H1 (cell line): Measurements from ENCODE around the gene SIK2. TPM values are rescaled to one million over a fixed set of nuclear protein-coding genes. Genes with fewer than 3 reads are reported as not detected.

Experiments used
- CTCF ChIA-PET: fragments of 300-600 bp; sonication (Branson Sonifier 250); formaldehyde crosslinking; loops from one replicate; lab custom pipeline; 2021; ENCODE audit not compliant: partially characterized antibody; lab: Charles Lee
- POLR2A ChIA-PET: fragments of 300-600 bp; sonication (Branson Sonifier 250); formaldehyde crosslinking; loops from one replicate; lab custom pipeline; 2021; ENCODE audit warnings: inconsistent platforms; ENCODE audit not compliant: partially characterized antibody; lab: Charles Lee
- DNase-seq, 2 experiments: peaks; one replicate each; pipeline versions ENCODE4 v3.0.0 to v3.0.0-alpha.2; 2010 to 2022; ENCODE audit warnings: low spot score in 2 of 2, low read depth in 1 of 2, mixed read lengths in 1 of 2
- FAIRE-seq: peaks from 2 replicates; lab custom pipeline; 2011; peaks lifted over from hg19 to GRCh38; lab: Jason Lieb, UNC
- H2AFZ ChIP-seq: 2 replicates; pipeline ENCODE4 v1.8.1; 2012; ENCODE audit warnings: low read length, inconsistent platforms
- H2AK5ac ChIP-seq: 2 replicates; pipeline ENCODE4 v1.6.1; 2013; ENCODE audit warnings: low read depth, low read length
- H2BK120ac ChIP-seq: replicated peaks from 2 replicates; pipeline ENCODE3; 2013; ENCODE audit warnings: low read depth, low read length, inconsistent platforms
- H2BK12ac ChIP-seq: 2 replicates; pipeline ENCODE4 v1.6.1; 2013; ENCODE audit warnings: low read depth, low read length
- H2BK15ac ChIP-seq: 2 replicates; pipeline ENCODE4 v1.6.1; 2013; ENCODE audit warnings: low read length
- H2BK20ac ChIP-seq: 2 replicates; pipeline ENCODE4 v1.6.1; 2013; ENCODE audit warnings: low read length
- H2BK5ac ChIP-seq: 2 replicates; pipeline ENCODE4 v1.6.1; 2013; ENCODE audit warnings: low read depth, low read length
- H3K14ac ChIP-seq: 2 replicates; pipeline ENCODE4 v1.6.1; 2013; ENCODE audit warnings: inconsistent platforms; ENCODE audit not compliant: insufficient read length
- H3K18ac ChIP-seq: 2 replicates; pipeline ENCODE4 v1.6.1; 2013; ENCODE audit warnings: low read length; ENCODE audit errors: extremely low read depth
- H3K23ac ChIP-seq: 2 replicates; pipeline ENCODE4 v1.6.1; 2013; ENCODE audit warnings: inconsistent platforms; ENCODE audit not compliant: insufficient read length
- H3K23me2 ChIP-seq: 2 replicates; pipeline ENCODE4 v1.6.1; 2013; ENCODE audit warnings: low read depth, low read length
- H3K27ac ChIP-seq: 2 replicates; pipeline ENCODE4 v1.6.1; 2011; ENCODE audit warnings: low read depth, low read length, inconsistent platforms
- H3K27me3 ChIP-seq, 4 experiments: replicated peaks in 1 of 4; 1 replicate in 1 of 4; 2 replicates in 3 of 4; pipeline versions ENCODE4 v1.6.1 to v1.8.1; 2011 to 2013; ENCODE audit warnings: low read length in 3 of 4, mild to moderate bottlenecking in 3 of 4, inconsistent platforms in 2 of 4, mixed read lengths in 2 of 4, moderate library complexity in 1 of 4; ENCODE audit not compliant: control insufficient read depth in 3 of 4, insufficient read depth in 3 of 4; ENCODE audit errors: extremely low read depth in 1 of 4
- H3K36me3 ChIP-seq, 4 experiments: 2 replicates each; pipeline versions ENCODE4 v1.6.1 to v1.8.1; 2011 to 2013; ENCODE audit warnings: mild to moderate bottlenecking in 4 of 4, low read length in 3 of 4, moderate library complexity in 2 of 4, control low read depth in 1 of 4, inconsistent platforms in 1 of 4; ENCODE audit not compliant: insufficient read depth in 4 of 4, control insufficient read depth in 2 of 4
- H3K4ac ChIP-seq: replicated peaks from 2 replicates; pipeline ENCODE3; 2013; ENCODE audit warnings: low read length, low read depth, mixed read lengths, inconsistent platforms; ENCODE audit not compliant: insufficient read length
- H3K4me1 ChIP-seq, 4 experiments: replicated peaks in 1 of 4; 1 replicate in 1 of 4; 2 replicates in 3 of 4; pipeline versions ENCODE4 v1.6.1 to v1.8.1; 2011 to 2013; ENCODE audit warnings: low read length in 3 of 4, inconsistent platforms in 2 of 4, mixed read lengths in 1 of 4; ENCODE audit not compliant: insufficient read depth in 4 of 4, control insufficient read depth in 3 of 4
- H3K4me2 ChIP-seq, 2 experiments: 2 replicates each; pipeline versions ENCODE4 v1.6.1 to v1.8.1; 2011 to 2013; ENCODE audit warnings: low read depth in 2 of 2, low read length in 2 of 2, control low read depth in 1 of 2, inconsistent platforms in 1 of 2, mild to moderate bottlenecking in 1 of 2; ENCODE audit not compliant: insufficient read depth in 1 of 2
- H3K4me3 ChIP-seq, 4 experiments: fragments of 200-600, 300-600 bp in 1 of 4; sonication (generic), shearing (Covaris generic), sonication (Bioruptor Twin) in 1 of 4; 2 replicates each; pipeline versions ENCODE4 v1.5.1 to v1.8.1; 2011 to 2016; ENCODE audit warnings: low read length in 4 of 4, low read depth in 3 of 4, control low read depth in 2 of 4, inconsistent platforms in 2 of 4, mild to moderate bottlenecking in 2 of 4, mixed read lengths in 1 of 4, moderate library complexity in 1 of 4; ENCODE audit not compliant: insufficient read depth in 2 of 4; ENCODE audit errors: extremely low read depth in 1 of 4
- H3K56ac ChIP-seq: replicated peaks from 2 replicates; pipeline ENCODE3; 2013; ENCODE audit warnings: low read depth, mild to moderate bottlenecking, mixed read lengths, low read length, inconsistent platforms; ENCODE audit not compliant: insufficient read length
- H3K79me1 ChIP-seq: 2 replicates; pipeline ENCODE4 v1.6.1; 2013; ENCODE audit warnings: low read depth, low read length, control low read depth
- H3K79me2 ChIP-seq, 2 experiments: 2 replicates each; pipeline versions ENCODE4 v1.6.1 to v1.8.1; 2012 to 2013; ENCODE audit warnings: low read length in 2 of 2, mild to moderate bottlenecking in 2 of 2, inconsistent platforms in 1 of 2; ENCODE audit not compliant: insufficient read depth in 2 of 2, control insufficient read depth in 1 of 2
- H3K9ac ChIP-seq, 4 experiments: replicated peaks in 1 of 4; 1 replicate in 1 of 4; 2 replicates in 3 of 4; pipeline versions ENCODE4 v1.6.1 to v1.8.1; 2011 to 2013; ENCODE audit warnings: low read depth in 3 of 4, low read length in 3 of 4, control low read depth in 2 of 4, mild to moderate bottlenecking in 2 of 4, moderate library complexity in 2 of 4, inconsistent platforms in 1 of 4; ENCODE audit errors: extremely low read depth in 1 of 4
- H3K9me3 ChIP-seq, 2 experiments: 2 replicates each; pipeline versions ENCODE4 v1.6.1 to v1.8.1; 2012 to 2013; ENCODE audit warnings: mild to moderate bottlenecking in 2 of 2, moderate library complexity in 2 of 2, control low read depth in 1 of 2, inconsistent platforms in 1 of 2, low read depth in 1 of 2, low read length in 1 of 2, mixed read lengths in 1 of 2; ENCODE audit not compliant: insufficient read depth in 2 of 2
- H4K20me1 ChIP-seq, 2 experiments: replicated peaks in 1 of 2; 2 replicates each; pipeline versions ENCODE3 to v1.8.1; 2011 to 2013; ENCODE audit warnings: inconsistent platforms in 2 of 2, low read length in 2 of 2, mild to moderate bottlenecking in 1 of 2; ENCODE audit not compliant: insufficient read depth in 2 of 2, control insufficient read depth in 1 of 2
- H4K5ac ChIP-seq: 2 replicates; pipeline ENCODE4 v1.6.1; 2013; ENCODE audit warnings: low read length, low read depth, mixed read lengths, inconsistent platforms; ENCODE audit not compliant: insufficient read length
- H4K8ac ChIP-seq: 2 replicates; pipeline ENCODE4 v1.8.0; 2013; ENCODE audit warnings: mild to moderate bottlenecking, moderate library complexity, low read length, inconsistent platforms; ENCODE audit not compliant: insufficient read depth; ENCODE audit errors: extremely low read depth
- H4K91ac ChIP-seq: replicated peaks from 2 replicates; pipeline ENCODE3; 2013; ENCODE audit warnings: low read length, mixed read lengths, inconsistent platforms; ENCODE audit not compliant: insufficient read length
- BCL11A ChIP-seq, 2 experiments: IDR thresholded peaks; one replicate each; pipeline ENCODE4 v1.6.1; 2011; ENCODE audit warnings: low read depth in 2 of 2, low read length in 2 of 2, mild to moderate bottlenecking in 2 of 2
- WGBS, 2 experiments: shearing (Covaris generic) in 1 of 2; methylation state at CpG; one replicate each; pipeline versions ENCODE4 v1.1.6 to v1.1.7; 2013 to 2015; ENCODE audit warnings: low lambda C conversion rate in 2 of 2, mixed read lengths in 2 of 2, inconsistent platforms in 1 of 2, low coverage in 1 of 2, missing lambda C conversion rate in 1 of 2; ENCODE audit not compliant: insufficient replicate concordance in 2 of 2, insufficient coverage in 1 of 2, insufficient read length in 1 of 2; ENCODE audit errors: extremely low coverage in 1 of 2, missing lambda C conversion rate in 1 of 2; 5-methylcytosine and 5-hydroxymethylcytosine counted together
- polyA plus RNA-seq, 7 experiments: library from polyadenylated mRNA; depleted of rRNA in 3 of 7; stranded (reverse) in 5 of 7; unstranded in 2 of 7; fragments of >200 nt in 5 of 7; fragments of 200-250 nt in 2 of 7; gene quantifications; 1 replicate in 5 of 7; 2 replicates in 1 of 7; 4 replicates in 1 of 7; pipeline versions ENCODE4 v1.2.1 to v1.2.3, GENCODE V29; 2011 to 2013; ENCODE audit warnings: missing spikeins in 2 of 7, mixed read lengths in 2 of 7
- total RNA-seq: library from RNA; stranded (reverse); fragmentation: NEBNext Ultra II Directional; extraction: Animal tissue kit (Norgen Biotek cat#: 25700); gene quantifications from 2 replicates; pipeline ENCODE4 v1.2.1, GENCODE V29; 2021

Gene SIK2
- total and polyA plus RNA-seq, 2 of the 8 experiments (the other 6 are each of a cell fraction or from before 2014, with no cell fraction given): 8.8 to 11.2 TPM

DNA sequence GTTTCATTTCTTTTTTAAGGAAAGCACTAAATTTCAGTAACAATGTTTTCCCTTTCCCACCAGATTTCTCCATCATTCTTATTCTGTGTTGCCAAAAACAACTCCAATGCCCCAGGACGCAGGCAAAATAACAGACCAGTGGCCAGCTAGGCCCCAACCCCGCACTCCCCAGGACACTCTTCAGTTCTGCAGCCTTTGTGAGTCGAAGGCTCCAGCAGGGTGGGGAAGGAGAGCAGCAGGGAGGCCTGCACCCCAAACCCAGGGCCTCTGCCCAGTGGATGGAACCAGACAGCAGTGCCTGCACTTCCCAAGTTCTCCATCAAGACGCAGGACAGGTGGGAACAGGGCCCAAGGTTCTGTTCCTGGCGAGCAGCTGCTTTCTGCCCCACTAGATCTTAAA, 129.6 kb downstream of the SIK2 start:
- Histone ChIP-seq H4K20me1 (peaks cover 1 to 2% of the 10 kb centered on the region in 2 experiments), H3K79me2 (no peaks in the 10 kb centered on the region), H3K23me2 (no peaks in the 10 kb centered on the region), H4K5ac (no peak overlapping the region), H2BK15ac (no peak overlapping the region), H3K27ac (no peak overlapping the region)
- no peak for TF ChIP-seq BCL11A (IDR thresholded peaks at IDR 0.05; ENCODE audit: low read depth in 2 of 2, low read length in 2 of 2)
- TF ChIP-seq, all 59 proteins: peak for 0
- peaks cover 0 to 12% (median 2%) of the 10 kb centered on the region in 4 experiments; a peak in 5 of 7 replicates for H3K4me1 ChIP-seq
- H2BK12ac ChIP-seq: no peak overlapping the region
- FAIRE-seq: no peak
- H3K36me3 ChIP-seq: no peaks in the 10 kb centered on the region
- no peak overlapping the region for H4K8ac ChIP-seq
- H3K4me2 ChIP-seq: no peak overlapping the region
- H4K91ac ChIP-seq: no peak overlapping the region
- no peak overlapping the region for H3K56ac ChIP-seq
- ChIA-PET CTCF (interaction anchor here (1.0 to 3.3 kb wide), 8 partner anchors 9 to 250 kb away, joined by 3 to 20 read pairs (median 4); partner anchors contain the start of gene PPP2R1B), POLR2A (interaction anchor here (0.8 to 1.6 kb wide), 2 partner anchors 15 to 33 kb away, joined by 3 to 4 read pairs; no protein-coding TSS in a partner anchor)
- H2BK20ac ChIP-seq: no peak overlapping the region
- H3K79me1 ChIP-seq: 0 out of 2 replicates have a peak, but pooled peaks cover 2% of the 10 kb centered on the region
- H3K14ac ChIP-seq: no peak overlapping the region
- H3K27me3 ChIP-seq: no peaks in the 10 kb centered on the region
- H3K9me3 ChIP-seq: no peaks in the 10 kb centered on the region
- no peak overlapping the region for H2BK5ac ChIP-seq
- H2AFZ ChIP-seq: no peak overlapping the region
- H2AK5ac ChIP-seq: no peak overlapping the region
- DNase-seq: peak in 1 of 2 experiments; percentile 42
- no peak overlapping the region for H3K23ac ChIP-seq
- H3K4me3 ChIP-seq: no peak overlapping the region
- H3K9ac ChIP-seq: no peak overlapping the region
- H3K18ac ChIP-seq: no peak overlapping the region
- no peak overlapping the region for H2BK120ac ChIP-seq
- no peak overlapping the region for H3K4ac ChIP-seq
- WGBS, 2 experiments: 83% methylated on average over 5 of the region's 5 CpGs; no CpG with 5 or more reads in 1 of the 2 experiments
